COLO668 (cell line): ENCODE results near the gene UBL3.

Experiments
- DNase-seq: peaks from one replicate; lab custom pipeline; 2025; ENCODE audit not compliant: unreplicated experiment; lab: John Stamatoyannopoulos, UW

The UBL3 gene

GRCh38 chr13:29850213-29850898 is at the start of gene UBL3:
UBL3 (minus strand) TSS chr13:29850617; CDS start chr13:29849538, 1,079 bp downstream.
- peak; percentile 100 for DNase-seq

GRCh38 chr13:29897102-29897501 is 46.7 kb upstream of the UBL3 start:
- no peak for DNase-seq

- DNase-seq, result no peak
Measured at GRCh38 chr13:29893438-29893837, 43.0 kb upstream of the UBL3 start.

DNA sequence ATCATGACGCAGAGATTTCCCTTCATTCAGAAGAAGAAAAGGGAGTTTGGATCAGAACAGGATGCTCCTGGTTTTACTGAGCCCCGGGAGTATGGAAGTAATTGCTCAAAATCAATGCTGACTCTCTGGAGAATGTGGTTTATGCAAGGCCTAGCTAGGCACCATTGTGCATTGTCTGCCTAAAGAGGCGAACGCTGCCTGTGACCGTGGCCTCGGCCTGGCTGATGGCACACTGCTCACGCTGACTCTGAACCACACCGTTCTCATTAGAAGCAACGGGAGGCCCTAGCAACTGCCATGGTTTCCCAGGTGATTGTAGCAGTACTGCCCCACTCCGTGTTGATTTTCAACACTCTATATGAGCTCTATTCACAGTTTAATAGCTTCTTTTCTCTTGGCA is 41.7 kb upstream of the UBL3 start:
- no peak for DNase-seq

DNA sequence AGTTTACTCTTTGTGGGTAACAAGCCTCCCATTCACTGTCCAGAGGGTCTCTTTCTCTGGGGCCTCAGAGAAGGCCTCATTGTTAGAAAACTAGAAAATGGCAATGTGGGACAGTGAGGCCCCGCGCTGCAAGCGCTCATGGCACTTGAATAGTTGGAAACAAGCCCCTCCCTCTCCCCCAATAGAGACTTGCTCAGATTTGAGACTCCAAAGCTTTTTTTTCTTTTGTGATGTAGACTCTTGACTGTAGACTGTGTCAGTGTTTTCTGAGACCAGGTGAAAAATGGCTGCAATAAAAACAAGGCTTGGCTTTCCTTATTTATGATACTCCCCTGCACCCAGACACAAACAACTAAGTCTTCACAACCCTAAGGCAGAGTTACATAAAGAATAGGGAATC is 38.7 kb upstream of the UBL3 start:
- no peak for DNase-seq

- DNase-seq, result no peak
Measured at GRCh38 chr13:29888306-29888705, 37.9 kb upstream of the UBL3 start.

DNA sequence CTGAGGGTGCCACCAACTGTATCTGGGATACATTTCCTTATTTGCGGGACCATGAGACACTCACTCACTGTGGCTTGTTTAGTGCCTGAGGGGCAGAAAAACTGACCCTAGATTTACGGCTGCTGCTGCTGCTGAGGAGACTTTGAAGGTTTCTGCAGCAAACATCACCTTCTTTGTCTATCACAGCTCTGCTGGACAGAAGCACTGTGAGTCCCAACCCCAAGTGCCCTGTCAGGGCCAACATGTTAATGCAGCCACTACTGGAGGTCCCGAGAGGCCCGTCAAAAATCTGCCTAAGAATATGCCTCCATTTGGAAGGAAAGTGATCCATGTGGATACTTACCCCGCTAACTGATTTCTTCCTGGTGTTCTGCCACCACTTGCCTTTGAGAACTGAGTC is 37.3 kb upstream of the UBL3 start:
- DNase-seq, result no peak

DNA sequence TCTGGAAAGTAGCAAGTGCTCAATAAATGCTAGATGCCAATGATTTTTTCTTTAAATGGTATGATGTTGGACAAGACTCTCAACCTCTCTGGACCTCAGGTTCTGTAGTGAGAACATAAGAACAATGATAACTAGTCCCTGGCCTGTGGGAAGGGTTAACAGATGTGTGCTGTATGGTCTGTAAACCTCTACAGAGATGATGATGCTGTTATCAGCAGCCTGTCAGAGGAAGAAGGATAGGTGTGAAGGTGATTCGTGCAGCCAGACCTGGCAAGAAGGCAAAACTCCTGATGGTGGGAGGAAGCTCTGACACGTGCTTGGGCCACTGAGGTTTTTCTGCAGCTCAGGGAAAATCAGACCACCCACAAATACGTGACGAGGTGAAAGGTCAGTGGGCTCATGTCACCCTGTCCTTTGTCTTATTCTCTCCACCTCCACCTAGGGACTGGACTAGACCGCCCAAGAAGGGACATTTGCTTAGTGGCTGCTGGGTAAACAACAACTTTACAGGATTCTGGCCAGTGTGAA is 36.7 kb upstream of the UBL3 start:
- DNase-seq, result no peak

- no peak for DNase-seq
Measured at GRCh38 chr13:29886446-29886845, 36.0 kb upstream of the UBL3 start.

- DNase-seq, result no peak
Measured at GRCh38 chr13:29885989-29886388, 35.6 kb upstream of the UBL3 start.

- DNase-seq, result no peak
Measured at GRCh38 chr13:29884671-29885430, 34.4 kb upstream of the UBL3 start.

- no peak for DNase-seq
Measured at GRCh38 chr13:29883941-29884518, 33.6 kb upstream of the UBL3 start.

DNA sequence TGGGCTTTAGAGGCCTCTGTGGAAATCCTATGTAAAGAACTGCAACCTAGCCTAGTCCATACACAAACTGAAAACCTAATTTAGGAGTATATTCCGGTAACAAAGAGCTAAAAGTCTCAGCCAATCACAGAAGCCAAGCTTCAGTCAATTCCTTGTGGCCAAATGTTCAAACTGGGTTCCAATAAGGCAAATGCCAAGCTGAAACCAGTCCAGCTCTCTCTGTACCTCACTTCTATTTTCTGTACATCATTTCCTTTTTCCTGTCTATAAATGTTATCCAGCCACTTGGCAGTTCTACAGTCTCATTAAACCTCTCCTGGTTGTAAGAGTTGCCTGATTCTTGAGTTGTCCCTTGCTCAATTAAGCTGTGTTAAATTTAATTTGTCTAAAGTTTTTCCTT is 31.7 kb upstream of the UBL3 start:
- no peak for DNase-seq

DNA sequence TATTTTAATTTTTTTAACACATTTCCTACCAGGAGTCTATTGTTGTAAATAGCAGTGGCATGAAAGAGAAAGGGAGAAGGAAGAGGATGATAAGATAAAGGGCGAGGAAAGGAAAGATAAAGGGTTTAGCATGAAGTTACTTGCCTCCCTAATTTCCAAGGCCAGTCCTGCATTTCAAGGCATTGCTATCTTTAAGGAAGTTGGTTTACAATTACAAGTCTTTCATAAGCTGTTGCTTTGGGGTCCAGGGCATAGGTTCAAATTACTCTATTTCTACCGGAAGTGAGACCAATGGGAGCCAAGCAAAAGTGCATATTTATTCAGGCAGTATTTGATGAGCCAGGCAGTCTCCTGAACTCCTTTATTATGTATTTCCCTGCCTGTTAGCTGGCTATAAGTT is 27.7 kb upstream of the UBL3 start:
- no peak for DNase-seq

DNA sequence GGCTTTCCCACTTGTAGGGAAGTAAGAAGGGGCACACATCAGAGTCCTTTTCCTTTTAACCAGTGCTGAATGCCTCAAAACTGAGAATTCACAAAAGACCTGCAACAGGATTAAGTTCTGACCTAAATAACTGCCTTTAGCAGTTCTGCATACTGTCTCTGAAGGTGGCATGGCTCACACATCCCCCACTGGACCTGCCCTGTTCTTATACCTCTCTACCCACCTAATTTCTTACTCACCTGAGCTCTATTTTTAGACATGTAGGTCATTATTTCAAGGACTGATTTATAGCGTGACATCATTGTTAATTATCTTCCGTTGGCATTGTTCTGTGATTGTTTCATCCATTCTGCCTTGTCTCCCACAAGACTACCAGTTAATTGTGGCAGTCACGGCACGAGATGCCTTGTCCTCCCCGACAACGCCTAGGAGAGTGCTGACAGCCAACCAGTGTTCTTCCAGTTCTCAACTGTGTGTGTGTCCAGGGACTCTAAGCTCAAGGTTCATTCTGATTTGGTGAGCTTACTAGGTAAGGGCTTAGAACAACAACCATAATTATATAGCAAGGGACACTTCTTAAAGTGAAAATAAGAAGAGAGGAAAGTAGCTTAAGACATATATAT is 27.1 kb upstream of the UBL3 start:
- DNase-seq, result no peak

- DNase-seq, result no peak
Measured at GRCh38 chr13:29875646-29876045, 25.2 kb upstream of the UBL3 start.

DNA sequence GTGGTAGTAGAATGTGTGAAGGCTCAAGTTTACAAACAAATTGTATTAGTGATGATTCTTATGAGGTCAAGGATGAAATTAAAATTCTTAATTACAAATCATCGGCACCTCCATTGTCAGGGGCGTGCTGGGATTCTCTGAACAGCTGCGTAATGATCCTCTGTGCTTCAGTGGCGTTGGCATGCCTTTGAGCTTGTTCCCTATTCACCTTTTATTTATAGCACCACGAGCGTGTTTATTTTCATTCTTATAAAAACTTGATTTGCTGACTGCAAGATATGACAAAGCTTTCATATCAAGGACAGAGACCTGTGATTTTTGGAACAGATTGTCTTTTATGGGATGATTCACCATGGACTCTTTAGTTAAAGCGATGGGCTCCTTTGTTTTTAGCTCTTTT is 18.2 kb upstream of the UBL3 start:
- DNase-seq, result no peak

DNA sequence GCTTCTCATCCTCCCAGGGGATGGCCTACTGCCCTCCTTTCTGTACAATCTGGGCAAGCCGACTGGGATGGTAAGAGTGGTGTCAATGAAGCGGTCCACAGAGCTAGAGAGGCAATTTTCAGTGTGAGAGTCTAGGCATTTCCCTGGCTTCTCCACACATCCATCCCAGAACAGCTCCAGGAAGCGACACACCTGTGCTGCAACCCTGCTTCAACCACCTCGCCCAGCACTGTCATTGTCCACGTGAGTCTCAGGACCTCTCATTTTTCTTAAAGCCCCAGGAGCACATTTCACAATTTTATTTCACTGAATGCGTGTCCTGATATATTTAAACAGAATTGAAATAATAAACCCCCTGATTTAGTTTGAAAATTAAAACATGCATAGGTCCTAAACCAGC is 15.5 kb upstream of the UBL3 start:
- no peak for DNase-seq

DNA sequence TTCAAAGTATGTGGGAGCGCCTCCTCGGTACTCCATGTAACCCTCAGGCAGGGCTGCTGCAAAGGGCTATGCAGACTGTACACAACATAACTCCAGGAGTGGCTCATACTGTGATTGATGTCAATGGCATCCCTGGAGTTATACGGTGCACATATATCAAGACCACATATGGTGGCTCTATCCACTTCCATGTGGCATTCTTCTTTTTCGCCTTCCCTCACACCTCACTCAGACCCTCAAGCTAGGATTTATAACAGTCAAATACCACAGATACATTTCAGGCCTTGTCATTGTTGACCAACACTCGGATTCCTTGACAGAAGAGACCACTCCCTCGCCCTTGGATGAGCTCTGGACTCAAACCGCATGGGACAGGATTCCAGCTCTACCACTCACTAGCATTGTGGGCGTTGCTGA is 11.3 kb upstream of the UBL3 start:
- no peak for DNase-seq

GRCh38 chr13:29859971-29860370 is 9.6 kb upstream of the UBL3 start:
- no peak for DNase-seq

GRCh38 chr13:29858667-29859066 is 8.2 kb upstream of the UBL3 start:
- DNase-seq, result no peak

- no peak for DNase-seq
Measured at GRCh38 chr13:29858231-29858630, 7.8 kb upstream of the UBL3 start.
